Uterus (tissue), 2 donors: Measurements from ENCODE around the gene MAML2.

Experiments
- CTCF ChIP-seq, 4 experiments: fragments of 200-600 bp in 2 of 4; fragments of 450-650 bp in 2 of 4; sonication (generic) in 2 of 4; IDR thresholded peaks; one replicate each; pipeline ENCODE4 v1.5.1; 2016 to 2019; ENCODE audit warnings: antibody characterized with exemption in 4 of 4, mild to moderate bottlenecking in 2 of 4, moderate library complexity in 1 of 4
- POLR2A ChIP-seq, 2 donors: fragments of 450-650 bp; IDR thresholded peaks; one replicate each; pipeline ENCODE4 v1.6.1; 2016; ENCODE audit warnings: antibody characterized with exemption in 2 of 2, mild to moderate bottlenecking in 1 of 2, moderate library complexity in 1 of 2

GRCh38 chr11:96067160-96067559 lies 275.8 kb downstream of the MAML2 start:
- no peak for TF ChIP-seq CTCF (IDR thresholded peaks at IDR 0.05)
- no peak for TF ChIP-seq POLR2A (IDR thresholded peaks at IDR 0.05)
